GM13976 (cell line): ENCODE data around the gene PDP2.

Experiments used
- DNase-seq: peaks from one replicate; pipeline ENCODE4 v3.0.0; 2012; ENCODE audit warnings: low spot score
- CTCF ChIP-seq: IDR thresholded peaks from 2 replicates; pipeline ENCODE4 v1.5.1; 2012; ENCODE audit warnings: borderline replicate concordance, mild to moderate bottlenecking; ENCODE audit not compliant: insufficient read depth; ENCODE audit errors: extremely low read depth, missing control alignments, control extremely low read depth
- in situ Hi-C: fragments of 300-500 bp; cut with MboI; formaldehyde crosslinking; loops from one replicate; pipeline ENCODE4 v1.12.0; 2022; ENCODE audit warnings: low sequenced_read_pairs, mixed read lengths, inconsistent platforms; ENCODE audit not compliant: unreplicated experiment

The PDP2 gene

GRCh38 chr16:66926171-66926947, 46.0 kb downstream of the PDP2 start:
- no peak for DNase-seq
- in situ Hi-C loops, result no loop called here
- no peak for TF ChIP-seq CTCF

- TF ChIP-seq CTCF, result no peak
Observed at GRCh38 chr16:66926961-66927436, 46.7 kb downstream of the PDP2 start.

GRCh38 chr16:66927918-66928649, 47.8 kb downstream of the PDP2 start:
- TF ChIP-seq CTCF, result no peak
- DNase-seq, result no peak
- in situ Hi-C loops, result no loop called here

More at GRCh38 chr16:66926961-66927436, 46.7 kb downstream of the PDP2 start:
- in situ Hi-C loops, result no loop called here
- DNase-seq, result peak; percentile 70

GRCh38 chr16:66928702-66929388, 48.5 kb downstream of the PDP2 start:
- DNase-seq, result no peak
- in situ Hi-C loops, result no loop called here
- TF ChIP-seq CTCF, result peak; percentile 27

GRCh38 chr16:66930189-66930588, 49.9 kb downstream of the PDP2 start:
- TF ChIP-seq CTCF, result no peak
- in situ Hi-C loops, result no loop called here
- DNase-seq, result no peak

GRCh38 chr16:66931665-66932064, 51.4 kb downstream of the PDP2 start:
- in situ Hi-C loops, result no loop called here
- no peak for DNase-seq
- TF ChIP-seq CTCF, result no peak
